ENCODE results near the gene ANKS6. TPM values are rescaled to one million over a fixed set of nuclear protein-coding genes. Genes with fewer than 3 reads are reported as not detected.

Gene ANKS6
- total RNA-seq, 4 donors from 2014 or later: 18.3 to 35.9 (median 29.3) TPM

DNA sequence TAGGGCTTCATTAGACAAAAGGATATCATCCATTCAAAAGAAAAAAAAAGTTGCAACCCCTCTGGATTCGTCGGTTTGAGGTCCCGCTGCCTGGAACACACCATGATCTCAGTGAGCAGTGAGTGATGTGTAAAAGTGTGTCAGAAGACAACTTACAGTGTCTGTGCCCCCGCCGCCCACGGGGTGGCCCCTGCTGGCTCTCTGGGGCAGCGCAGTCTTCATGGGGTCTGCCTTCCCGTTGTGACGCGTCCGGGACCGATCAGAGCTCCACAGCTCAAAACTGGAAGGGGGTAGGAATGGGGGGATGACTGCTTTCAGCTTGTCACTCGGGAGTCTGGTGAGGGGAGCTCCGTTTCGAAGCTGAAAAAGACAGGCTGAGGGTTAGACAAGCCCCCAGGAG lies 22.6 kb downstream of the ANKS6 start:
- intact Hi-C loops (cut with DNase I; ENCODE audit: low total_unique reads) (loop anchor here (10.0 kb wide), 1 partner anchor 459 kb away; no protein-coding TSS in a partner anchor), in situ Hi-C loops (cut with MboI; ENCODE audit: low pct_ligation_motif_present in 1 of 4, low pct_unique_long_range_greater_than_20kb in 1 of 4, low sequenced_read_pairs in 3 of 4) (loop anchor here in 3 of 4 donors (10.0 kb wide), 2 partner anchors 449 to 459 kb away; no protein-coding TSS in a partner anchor)
- Histone ChIP-seq H3K9me3 (no peaks in the 10 kb centered on the region), H3K27me3 (no peaks in the 10 kb centered on the region), H3K4me1 (no peaks in the 10 kb centered on the region), H3K27ac (no peak overlapping the region), H3K36me3 (peaks cover 0 to 20% (median 10%) of the 10 kb centered on the region in 4 donors), H3K4me3 (no peak overlapping the region)
- no peak for DNase-seq
- no peak for TF ChIP-seq CTCF (IDR thresholded peaks at IDR 0.05)
- TF ChIP-seq POLR2AphosphoS5 (IDR thresholded peaks at IDR 0.05): no peak
- TF ChIP-seq EP300 (IDR thresholded peaks at IDR 0.05; ENCODE audit: low read depth): no peak
- TF ChIP-seq POLR2A (IDR thresholded peaks at IDR 0.05): no peak
- WGBS, 2 donors (ENCODE audit: low coverage in 1 of 2): 95% methylated on average over 15 of the region's 15 CpGs; no CpG with 5 or more reads in 1 of the 2 donors

- H3K4me1 ChIP-seq: no peaks in the 10 kb centered on the region
- 89 to 98% methylated on average over 6 to 12 of the region's 13 CpGs for WGBS, 2 donors (ENCODE audit: low coverage in 1 of 2)
- TF ChIP-seq EP300 (IDR thresholded peaks at IDR 0.05; ENCODE audit: low read depth) (no peak), CTCF (IDR thresholded peaks at IDR 0.05) (no peak), POLR2A (IDR thresholded peaks at IDR 0.05) (no peak), POLR2AphosphoS5 (IDR thresholded peaks at IDR 0.05) (no peak)
- no peaks in the 10 kb centered on the region for H3K27me3 ChIP-seq
- H3K4me3 ChIP-seq: no peak overlapping the region
- in situ Hi-C loops (cut with MboI; ENCODE audit: low pct_ligation_motif_present in 1 of 4, low pct_unique_long_range_greater_than_20kb in 1 of 4, low sequenced_read_pairs in 3 of 4): loop anchor here in 3 of 4 donors (10.0 kb wide), 2 partner anchors 448 to 458 kb away; no protein-coding TSS in a partner anchor
- intact Hi-C loops (cut with DNase I; ENCODE audit: low total_unique reads): loop anchor here (10.0 kb wide), 1 partner anchor 458 kb away; no protein-coding TSS in a partner anchor
- no peak for DNase-seq
- no peaks in the 10 kb centered on the region for H3K9me3 ChIP-seq
- H3K36me3 ChIP-seq: peaks cover 0 to 20% (median 10%) of the 10 kb centered on the region in 4 donors
- no peak overlapping the region for H3K27ac ChIP-seq
Observed at GRCh38 chr9:98772364-98773155, 23.8 kb downstream of the ANKS6 start.

DNA sequence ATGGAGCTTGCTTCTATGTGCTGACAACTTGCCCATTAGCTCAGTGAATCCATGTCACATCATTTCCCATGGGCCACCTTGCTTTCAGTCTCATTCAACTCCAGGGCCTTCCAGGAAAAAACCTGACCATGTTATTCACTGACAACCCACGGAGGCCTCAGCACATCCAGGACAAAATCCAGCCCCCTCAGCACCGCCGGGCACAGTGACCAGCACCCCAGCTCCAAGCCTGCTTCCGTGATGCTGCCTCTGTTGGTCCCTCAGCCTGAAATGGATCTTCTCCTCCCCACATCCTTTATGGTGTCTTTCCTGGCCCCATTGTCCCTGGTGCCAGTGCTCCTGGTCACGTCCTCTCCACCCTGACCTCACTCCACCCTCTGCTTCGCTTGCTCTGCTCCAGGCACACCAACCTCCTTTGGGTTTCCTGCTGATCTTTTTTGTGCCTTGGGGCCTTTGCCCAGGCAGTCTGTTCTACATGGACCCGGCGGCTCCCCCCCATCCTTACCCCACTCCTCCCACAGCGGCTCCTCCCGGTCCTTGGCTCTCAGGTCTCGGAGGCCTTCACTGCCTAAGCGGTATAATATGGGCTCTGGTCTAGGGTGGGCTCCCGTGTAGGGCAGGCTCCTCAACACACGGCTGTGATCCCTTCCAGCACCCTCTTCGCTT lies 25.0 kb downstream of the ANKS6 start:
- no peaks in the 10 kb centered on the region for H3K9me3 ChIP-seq
- H3K27ac ChIP-seq: no peak overlapping the region
- 90 to 95% methylated on average over 2 to 15 of the region's 15 CpGs for WGBS, 2 donors (ENCODE audit: low coverage in 1 of 2)
- in situ Hi-C loops (cut with MboI; ENCODE audit: low pct_ligation_motif_present in 1 of 4, low pct_unique_long_range_greater_than_20kb in 1 of 4, low sequenced_read_pairs in 3 of 4) (loop anchor here in 3 of 4 donors (10.0 kb wide), 2 partner anchors 447 to 457 kb away; no protein-coding TSS in a partner anchor), intact Hi-C loops (cut with DNase I; ENCODE audit: low total_unique reads) (loop anchor here (10.0 kb wide), 1 partner anchor 457 kb away; no protein-coding TSS in a partner anchor)
- H3K4me1 ChIP-seq: no peaks in the 10 kb centered on the region
- TF ChIP-seq POLR2AphosphoS5 (IDR thresholded peaks at IDR 0.05) (no peak), POLR2A (IDR thresholded peaks at IDR 0.05) (no peak), EP300 (IDR thresholded peaks at IDR 0.05; ENCODE audit: low read depth) (no peak), CTCF (IDR thresholded peaks at IDR 0.05) (no peak)
- H3K27me3 ChIP-seq: no peaks in the 10 kb centered on the region
- H3K36me3 ChIP-seq: peaks cover 0 to 24% (median 10%) of the 10 kb centered on the region in 4 donors
- H3K4me3 ChIP-seq: no peak overlapping the region
- DNase-seq: no peak

DNA sequence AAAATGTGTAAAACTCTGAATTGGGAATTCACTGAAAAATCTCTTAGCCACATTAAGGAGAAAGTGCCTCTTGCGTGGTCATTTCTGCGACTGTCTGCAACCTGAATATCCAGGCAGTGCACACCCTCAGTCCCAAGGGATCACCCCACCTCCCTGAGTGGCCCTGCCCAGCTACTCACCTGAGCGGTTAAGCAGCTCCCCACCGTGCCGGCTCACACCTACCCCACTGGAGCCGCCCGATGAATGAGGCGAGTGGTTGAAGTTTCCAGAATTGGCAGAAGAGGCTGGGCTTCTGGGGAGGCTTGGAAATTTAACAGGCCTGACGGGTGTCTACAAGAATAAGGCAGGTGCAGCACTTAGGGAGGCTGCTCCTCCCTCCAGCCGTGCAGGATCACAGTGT lies 25.6 kb downstream of the ANKS6 start:
- intact Hi-C loops (cut with DNase I; ENCODE audit: low total_unique reads): loop anchor here (10.0 kb wide), 1 partner anchor 456 kb away; no protein-coding TSS in a partner anchor
- no peaks in the 10 kb centered on the region for H3K27me3 ChIP-seq
- TF ChIP-seq POLR2AphosphoS5 (IDR thresholded peaks at IDR 0.05) (no peak), POLR2A (IDR thresholded peaks at IDR 0.05) (no peak), EP300 (IDR thresholded peaks at IDR 0.05; ENCODE audit: low read depth) (no peak)
- H3K4me1 ChIP-seq: no peaks in the 10 kb centered on the region
- H3K36me3 ChIP-seq: peaks cover 0 to 26% (median 10%) of the 10 kb centered on the region in 4 donors
- WGBS, 2 donors (ENCODE audit: low coverage in 1 of 2): 89 to 93% methylated on average over 2 to 10 of the region's 10 CpGs
- no peak for DNase-seq
- in situ Hi-C loops (cut with MboI; ENCODE audit: low pct_ligation_motif_present in 1 of 4, low pct_unique_long_range_greater_than_20kb in 1 of 4, low sequenced_read_pairs in 3 of 4): loop anchor here in 3 of 4 donors (10.0 kb wide), 2 partner anchors 446 to 456 kb away; no protein-coding TSS in a partner anchor
- H3K27ac ChIP-seq: no peak overlapping the region
- H3K9me3 ChIP-seq: no peaks in the 10 kb centered on the region
- no peak overlapping the region for H3K4me3 ChIP-seq

Measured in transverse colon (tissue), 4 donors.